HL-60 (cell line): Measurements from ENCODE around the gene SLC25A21.

Experiments used
- DNase-seq, 2 experiments: peaks; one replicate each; pipeline ENCODE4 v3.0.0-alpha.2; 2010 to 2020; ENCODE audit warnings: low read depth in 1 of 2, low spot score in 1 of 2
- H3K27ac ChIP-seq: fragments of 250-450 bp; sonication (Bioruptor Pico); replicated peaks from 2 replicates; pipeline ENCODE4 v1.5.1; 2020; ENCODE audit warnings: mild to moderate bottlenecking, moderate library complexity
- H3K27me3 ChIP-seq: fragments of 250-450 bp; sonication (Bioruptor Pico); 2 replicates; pipeline ENCODE4 v1.5.1; 2021; ENCODE audit warnings: mild to moderate bottlenecking, moderate library complexity; ENCODE audit not compliant: insufficient read depth, poor library complexity, severe bottlenecking
- H3K4me3 ChIP-seq: replicated peaks from 2 replicates; pipeline ENCODE4 v1.5.1; 2011; ENCODE audit warnings: mild to moderate bottlenecking, control low read depth, low read length; ENCODE audit not compliant: insufficient read depth
- GABPA ChIP-seq: IDR thresholded peaks from 2 replicates; pipeline ENCODE4 v1.6.1; 2012; ENCODE audit warnings: low read depth
- POLR2AphosphoS5 ChIP-seq: IDR thresholded peaks from 2 replicates; pipeline ENCODE4 v1.6.1; 2012; ENCODE audit warnings: low read depth
- SPI1 ChIP-seq: IDR thresholded peaks from 2 replicates; pipeline ENCODE4 v1.6.1; 2012; ENCODE audit warnings: low read depth, mild to moderate bottlenecking, borderline replicate concordance
- TF ChIP-seq, protein P1 (sequence below): IDR thresholded peaks from 2 replicates; pipeline ENCODE4 v1.6.1; 2012; ENCODE audit warnings: low read depth; ENCODE audit not compliant: insufficient replicate concordance
- TF ChIP-seq, protein P2 (sequence below): IDR thresholded peaks from one replicate; pipeline ENCODE4 v1.5.1; 2011; ENCODE audit warnings: low read length, control low read depth, inconsistent platforms; ENCODE audit not compliant: insufficient read depth

Gene SLC25A21

DNA sequence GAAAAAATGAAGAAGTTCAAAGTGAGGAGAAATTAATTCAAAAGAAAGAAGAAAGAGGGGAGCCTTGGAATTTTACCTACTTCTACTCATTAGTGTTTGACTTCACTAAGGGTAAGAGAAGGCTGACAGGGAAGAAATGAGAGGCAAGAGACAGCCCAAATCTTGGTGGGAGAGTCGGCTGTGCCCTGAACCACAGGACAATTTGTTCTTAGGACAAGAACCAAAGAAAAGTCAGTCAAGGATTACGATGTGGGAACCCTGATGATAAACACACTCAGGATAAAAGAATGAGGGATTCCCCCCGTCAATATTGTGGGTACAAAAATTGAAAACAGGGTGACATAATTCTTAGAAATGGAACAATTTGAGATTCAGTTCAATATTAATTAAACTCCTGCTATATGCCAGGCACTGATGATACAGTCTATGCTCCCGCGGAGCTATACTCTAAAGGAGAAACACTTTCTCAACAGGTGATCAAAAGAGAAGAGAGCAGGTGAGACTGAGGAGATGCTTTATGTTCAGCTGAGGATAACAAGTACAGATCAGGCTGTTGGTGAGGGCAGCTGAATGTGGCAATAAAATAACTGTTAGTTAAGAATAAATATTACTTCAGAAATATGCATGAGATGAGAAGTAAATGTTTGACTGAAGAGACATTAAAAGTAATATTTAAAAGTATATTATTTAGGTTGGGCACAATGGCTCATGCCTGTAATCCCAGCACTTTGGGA is 175.4 kb downstream of the SLC25A21 start:
- H3K4me3 ChIP-seq: no peak overlapping the region
- no peak overlapping the region for H3K27ac ChIP-seq
- no peak for TF ChIP-seq GABPA
- TF ChIP-seq, protein P1, sequence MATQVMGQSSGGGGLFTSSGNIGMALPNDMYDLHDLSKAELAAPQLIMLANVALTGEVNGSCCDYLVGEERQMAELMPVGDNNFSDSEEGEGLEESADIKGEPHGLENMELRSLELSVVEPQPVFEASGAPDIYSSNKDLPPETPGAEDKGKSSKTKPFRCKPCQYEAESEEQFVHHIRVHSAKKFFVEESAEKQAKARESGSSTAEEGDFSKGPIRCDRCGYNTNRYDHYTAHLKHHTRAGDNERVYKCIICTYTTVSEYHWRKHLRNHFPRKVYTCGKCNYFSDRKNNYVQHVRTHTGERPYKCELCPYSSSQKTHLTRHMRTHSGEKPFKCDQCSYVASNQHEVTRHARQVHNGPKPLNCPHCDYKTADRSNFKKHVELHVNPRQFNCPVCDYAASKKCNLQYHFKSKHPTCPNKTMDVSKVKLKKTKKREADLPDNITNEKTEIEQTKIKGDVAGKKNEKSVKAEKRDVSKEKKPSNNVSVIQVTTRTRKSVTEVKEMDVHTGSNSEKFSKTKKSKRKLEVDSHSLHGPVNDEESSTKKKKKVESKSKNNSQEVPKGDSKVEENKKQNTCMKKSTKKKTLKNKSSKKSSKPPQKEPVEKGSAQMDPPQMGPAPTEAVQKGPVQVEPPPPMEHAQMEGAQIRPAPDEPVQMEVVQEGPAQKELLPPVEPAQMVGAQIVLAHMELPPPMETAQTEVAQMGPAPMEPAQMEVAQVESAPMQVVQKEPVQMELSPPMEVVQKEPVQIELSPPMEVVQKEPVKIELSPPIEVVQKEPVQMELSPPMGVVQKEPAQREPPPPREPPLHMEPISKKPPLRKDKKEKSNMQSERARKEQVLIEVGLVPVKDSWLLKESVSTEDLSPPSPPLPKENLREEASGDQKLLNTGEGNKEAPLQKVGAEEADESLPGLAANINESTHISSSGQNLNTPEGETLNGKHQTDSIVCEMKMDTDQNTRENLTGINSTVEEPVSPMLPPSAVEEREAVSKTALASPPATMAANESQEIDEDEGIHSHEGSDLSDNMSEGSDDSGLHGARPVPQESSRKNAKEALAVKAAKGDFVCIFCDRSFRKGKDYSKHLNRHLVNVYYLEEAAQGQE: no peak
- TF ChIP-seq, protein P2, sequence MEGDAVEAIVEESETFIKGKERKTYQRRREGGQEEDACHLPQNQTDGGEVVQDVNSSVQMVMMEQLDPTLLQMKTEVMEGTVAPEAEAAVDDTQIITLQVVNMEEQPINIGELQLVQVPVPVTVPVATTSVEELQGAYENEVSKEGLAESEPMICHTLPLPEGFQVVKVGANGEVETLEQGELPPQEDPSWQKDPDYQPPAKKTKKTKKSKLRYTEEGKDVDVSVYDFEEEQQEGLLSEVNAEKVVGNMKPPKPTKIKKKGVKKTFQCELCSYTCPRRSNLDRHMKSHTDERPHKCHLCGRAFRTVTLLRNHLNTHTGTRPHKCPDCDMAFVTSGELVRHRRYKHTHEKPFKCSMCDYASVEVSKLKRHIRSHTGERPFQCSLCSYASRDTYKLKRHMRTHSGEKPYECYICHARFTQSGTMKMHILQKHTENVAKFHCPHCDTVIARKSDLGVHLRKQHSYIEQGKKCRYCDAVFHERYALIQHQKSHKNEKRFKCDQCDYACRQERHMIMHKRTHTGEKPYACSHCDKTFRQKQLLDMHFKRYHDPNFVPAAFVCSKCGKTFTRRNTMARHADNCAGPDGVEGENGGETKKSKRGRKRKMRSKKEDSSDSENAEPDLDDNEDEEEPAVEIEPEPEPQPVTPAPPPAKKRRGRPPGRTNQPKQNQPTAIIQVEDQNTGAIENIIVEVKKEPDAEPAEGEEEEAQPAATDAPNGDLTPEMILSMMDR: no peak
- no peak for TF ChIP-seq POLR2AphosphoS5
- no peak for TF ChIP-seq SPI1
- H3K27me3 ChIP-seq: no peaks in the 10 kb centered on the region
- DNase-seq: no peak

DNA sequence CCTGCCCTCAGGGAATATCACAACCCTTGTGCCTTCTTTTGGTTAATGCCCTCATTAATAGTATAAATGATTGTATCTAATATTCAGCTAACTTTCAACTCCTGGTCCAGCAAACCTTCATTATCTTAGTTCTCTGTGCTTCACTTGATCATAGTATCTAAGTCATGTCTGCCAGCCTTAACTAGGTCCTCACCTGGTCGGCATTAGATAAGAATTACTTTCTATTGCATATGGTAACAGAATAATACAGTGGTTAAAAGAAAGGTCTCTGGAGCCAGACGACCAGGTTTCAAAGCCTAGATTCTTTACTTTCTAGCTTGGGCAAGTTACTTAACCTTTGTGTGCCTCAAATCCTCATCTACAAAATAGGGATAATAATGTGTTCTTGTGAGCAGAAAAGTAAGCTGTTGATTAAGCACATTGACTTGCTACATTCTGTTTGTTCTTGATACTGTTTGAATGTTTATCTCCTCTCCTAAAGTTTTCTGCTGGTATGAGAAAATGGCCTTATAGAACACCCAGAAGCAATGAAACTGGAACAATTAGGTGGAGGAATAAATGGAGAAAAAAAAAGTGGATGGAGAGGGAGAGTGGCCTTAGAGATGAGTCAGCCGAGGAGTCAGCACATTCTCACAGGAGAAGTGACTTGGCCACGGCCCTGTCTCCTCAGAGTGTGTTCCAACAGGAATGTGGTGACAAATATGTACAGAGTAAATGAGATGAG is 176.1 kb downstream of the SLC25A21 start:
- no peaks in the 10 kb centered on the region for H3K27me3 ChIP-seq
- H3K4me3 ChIP-seq: no peak overlapping the region
- H3K27ac ChIP-seq: no peak overlapping the region
- no peak for DNase-seq
- no peak for TF ChIP-seq SPI1
- TF ChIP-seq GABPA: no peak
- TF ChIP-seq, protein P1: no peak
- TF ChIP-seq, protein P2: no peak
- no peak for TF ChIP-seq POLR2AphosphoS5

DNA sequence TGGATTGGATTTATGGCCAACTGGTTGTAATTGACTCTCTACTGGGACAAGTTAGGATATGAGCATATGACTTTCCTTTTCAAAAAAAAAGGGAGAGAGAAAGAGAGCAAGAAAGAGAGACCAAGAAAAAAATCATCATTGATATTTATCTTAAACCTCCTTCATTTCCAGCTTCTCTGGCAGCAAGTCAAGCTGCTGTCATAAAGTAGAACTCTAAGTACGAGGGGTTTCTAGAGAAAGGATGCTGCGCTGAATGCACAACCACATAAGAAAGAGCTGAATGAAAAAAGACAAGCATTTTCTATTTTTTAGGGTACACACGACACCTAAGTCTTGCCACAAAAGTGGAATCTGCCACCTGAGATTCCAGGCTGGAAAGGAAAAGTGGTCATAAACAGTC is 182.6 kb downstream of the SLC25A21 start:
- H3K27me3 ChIP-seq: no peaks in the 10 kb centered on the region
- no peak for DNase-seq
- TF ChIP-seq, protein P2: no peak
- TF ChIP-seq, protein P1: no peak
- TF ChIP-seq GABPA (no peak), SPI1 (no peak), POLR2AphosphoS5 (no peak)
- H3K4me3 ChIP-seq: no peak overlapping the region
- H3K27ac ChIP-seq: no peak overlapping the region
